ENCODE data around the gene GINS1. TPM values are rescaled to one million over a fixed set of nuclear protein-coding genes. Genes with fewer than 3 reads are reported as not detected.

GINS1 gene
- total RNA-seq, 1 experiment from 2014 or later: 74.3 TPM

- Histone ChIP-seq H2BK20ac (ENCODE audit: low read depth, low read length, poor library complexity, severe bottlenecking) (no peak overlapping the region), H4K20me1 (ENCODE audit: control insufficient read depth, insufficient read depth, insufficient read length) (no peaks in the 10 kb centered on the region), H4K8ac (replicated peaks; ENCODE audit: insufficient read length, low read depth, low read length) (no peak overlapping the region), H3K18ac (ENCODE audit: insufficient read length, low read depth, low read length) (no peak overlapping the region), H3T11ph (ENCODE audit: low read length) (no peak overlapping the region), H2AK5ac (ENCODE audit: insufficient read length, low read length) (no peak overlapping the region), H2BK120ac (ENCODE audit: low read depth, low read length, poor library complexity, severe bottlenecking) (no peak overlapping the region), H3K23ac (ENCODE audit: insufficient read length, low read depth, low read length) (no peak overlapping the region), H3K9ac (ENCODE audit: extremely low read depth, insufficient read length, low read length) (no peak overlapping the region), H3K4me1 (ENCODE audit: insufficient read depth, low read length) (no peaks in the 10 kb centered on the region), H2BK5ac (ENCODE audit: insufficient read length, low read length) (no peak overlapping the region), H4K91ac (ENCODE audit: insufficient read length, low read depth, low read length) (no peak overlapping the region), H3K4ac (ENCODE audit: low read depth, low read length) (no peak overlapping the region), H2AFZ (ENCODE audit: low read length) (no peak overlapping the region), H3K27me3 (ENCODE audit: insufficient read depth, low read length) (no peaks in the 10 kb centered on the region), H3K79me1 (ENCODE audit: insufficient read depth, low read depth, low read length, poor library complexity, severe bottlenecking) (peaks cover 6% of the 10 kb centered on the region), H3K23me2 (ENCODE audit: insufficient read length, low read depth, low read length, poor library complexity, severe bottlenecking) (no peaks in the 10 kb centered on the region), H3K4me2 (ENCODE audit: insufficient read depth, insufficient read length, low read length) (no peak overlapping the region), H3K56ac (ENCODE audit: insufficient read length, low read depth, low read length) (no peak overlapping the region), H3K9me3 (ENCODE audit: control insufficient read depth, low read depth, low read length) (no peaks in the 10 kb centered on the region), H3K14ac (ENCODE audit: insufficient read depth, low read length) (no peak overlapping the region), H3K79me2 (ENCODE audit: insufficient read depth, low read length) (peaks cover 8% of the 10 kb centered on the region; the same call in 1 of the 2 replicates), H2BK12ac (ENCODE audit: insufficient read length, low read depth, low read length) (no peak overlapping the region), H3K27ac (ENCODE audit: insufficient read length, low read depth, low read length) (no peak overlapping the region), H2BK15ac (ENCODE audit: low read depth, low read length) (no peak overlapping the region), H4K5ac (ENCODE audit: insufficient read length, low read depth, low read length) (no peak overlapping the region)
- peaks cover 0 to 4% of the 10 kb centered on the region in 2 experiments; a peak in 4 of 5 replicates for H3K9me3 Mint-ChIP-seq
- H3K4me3 Mint-ChIP-seq: no peak overlapping the region
- H3K27ac Mint-ChIP-seq: no peak overlapping the region
- H3K27me3 Mint-ChIP-seq (ENCODE audit: low read depth): no peaks in the 10 kb centered on the region
- no peak for DNase-seq
- H3K36me3 Mint-ChIP-seq (ENCODE audit: insufficient read depth in 1 of 3, low read depth in 3 of 3): peaks cover 23 to 53% (median 30%) of the 10 kb centered on the region in 3 experiments
- peaks cover 0 to 10% of the 10 kb centered on the region in 2 experiments; a peak in 2 of 4 replicates for H3K4me1 Mint-ChIP-seq
- no CpG with 5 or more reads among the region's 2 CpGs for WGBS (ENCODE audit: extremely low coverage, insufficient read length, low lambda C conversion rate)
- TF ChIP-seq, protein P1, sequence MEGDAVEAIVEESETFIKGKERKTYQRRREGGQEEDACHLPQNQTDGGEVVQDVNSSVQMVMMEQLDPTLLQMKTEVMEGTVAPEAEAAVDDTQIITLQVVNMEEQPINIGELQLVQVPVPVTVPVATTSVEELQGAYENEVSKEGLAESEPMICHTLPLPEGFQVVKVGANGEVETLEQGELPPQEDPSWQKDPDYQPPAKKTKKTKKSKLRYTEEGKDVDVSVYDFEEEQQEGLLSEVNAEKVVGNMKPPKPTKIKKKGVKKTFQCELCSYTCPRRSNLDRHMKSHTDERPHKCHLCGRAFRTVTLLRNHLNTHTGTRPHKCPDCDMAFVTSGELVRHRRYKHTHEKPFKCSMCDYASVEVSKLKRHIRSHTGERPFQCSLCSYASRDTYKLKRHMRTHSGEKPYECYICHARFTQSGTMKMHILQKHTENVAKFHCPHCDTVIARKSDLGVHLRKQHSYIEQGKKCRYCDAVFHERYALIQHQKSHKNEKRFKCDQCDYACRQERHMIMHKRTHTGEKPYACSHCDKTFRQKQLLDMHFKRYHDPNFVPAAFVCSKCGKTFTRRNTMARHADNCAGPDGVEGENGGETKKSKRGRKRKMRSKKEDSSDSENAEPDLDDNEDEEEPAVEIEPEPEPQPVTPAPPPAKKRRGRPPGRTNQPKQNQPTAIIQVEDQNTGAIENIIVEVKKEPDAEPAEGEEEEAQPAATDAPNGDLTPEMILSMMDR (conservative IDR thresholded peaks at IDR 0.05): no peak
Observed at GRCh38 chr20:25374842-25375241, 32.6 kb upstream of the GINS1 start.
